K562 treated with DMSO at 1 percent for 4 hours (cell line): ENCODE measurements around the gene BCL2L13. TPM values are rescaled to one million over a fixed set of nuclear protein-coding genes. Genes with fewer than 3 reads are reported as not detected.

Experiments
- total RNA-seq: library from RNA; unstranded; fragments of 300-600 nt; gene quantifications from 2 replicates; pipeline ENCODE4 v1.2.3, GENCODE V29; 2022; ENCODE audit not compliant: insufficient read depth

Gene BCL2L13
- 38.2 and 39.5 TPM in 2 replicates for total RNA-seq

DNA sequence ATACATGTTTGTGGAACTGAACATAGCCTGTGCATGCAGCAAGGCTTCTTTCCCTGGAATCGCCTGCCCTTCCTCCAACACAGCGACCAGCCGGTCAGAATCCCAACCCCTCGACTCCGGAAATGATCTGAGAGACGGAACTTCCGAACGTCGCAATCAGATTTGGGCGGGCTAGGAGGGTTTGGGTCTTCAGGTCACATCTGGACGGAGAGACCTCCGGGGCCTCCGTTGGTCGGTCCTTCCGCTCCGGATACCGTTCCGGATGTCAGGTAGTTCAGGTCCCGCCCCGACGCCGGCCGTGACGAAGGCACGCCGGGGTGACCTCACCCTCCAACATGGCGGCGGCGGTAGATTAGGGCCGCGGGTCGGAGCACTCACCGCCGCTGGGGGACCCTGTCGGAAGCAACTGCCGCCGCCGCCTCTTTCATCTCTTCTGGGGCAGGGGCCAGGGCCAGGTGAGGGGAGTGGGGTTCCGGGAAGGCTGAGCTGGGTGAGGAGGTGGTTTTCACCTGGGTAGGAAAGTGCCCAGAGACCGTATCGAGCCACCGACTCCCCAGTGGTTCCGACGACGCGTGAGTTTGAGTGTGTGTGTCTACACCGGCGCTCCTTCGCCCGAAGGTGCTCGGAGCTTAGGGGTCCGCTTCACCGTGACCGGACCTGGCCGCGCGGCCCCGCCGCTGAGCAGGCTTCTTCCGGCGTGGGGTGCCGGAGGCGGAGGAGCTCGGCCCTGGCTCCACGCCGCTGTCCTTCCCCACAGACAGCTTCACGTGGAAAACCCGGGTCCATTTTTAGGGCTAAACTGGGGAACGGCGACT is at the start of gene BCL2L13:
Gene BCL2L13, plus strand, starts transcription at position 326 of the 815 bp plus-strand sequence. CDS start 16,955 bp downstream, outside the sequence.

GRCh38 chr22:17628406-17629172 is 10.0 kb upstream of the BCL2L13 start, which contains the start of gene ATP6V1E1:
Gene ATP6V1E1, minus strand, starts transcription at chr22:17628749. Its CDS starts 114 bp downstream, at chr22:17628635.

GRCh38 chr22:17774206-17774925 is 135.8 kb downstream of the BCL2L13 start, which contains the start of gene BID:
Gene BID, minus strand, starts transcription at chr22:17774469. Its CDS starts 24,353 bp downstream, at chr22:17750116.

Other genes with a start within 250 kb of the BCL2L13 start
- gene SLC25A18, start 75.3 kb upstream of the BCL2L13 start, total RNA-seq = 0.55 and 0.58 TPM in 2 replicates
- gene ATP6V1E1, start 10.0 kb upstream of the BCL2L13 start, total RNA-seq = 259 and 285 TPM in 2 replicates
- 51.5 and 82.7 TPM in 2 replicates for gene BID, start 135.7 kb downstream of the BCL2L13 start, total RNA-seq